HG02870 (cell line): ENCODE results near the gene TEX48.

ENCODE experiments used
- ATAC-seq: cut with Tn5 transposase; IDR thresholded peaks from one replicate; pipeline ENCODE4 v1.9.1; 2021; ENCODE audit warnings: mild to moderate bottlenecking, moderate library complexity; ENCODE audit not compliant: unreplicated experiment

TEX48 gene

GRCh38 chr9:114681594-114682332 lies at the start of gene TEX48:
TEX48 (minus strand) TSS chr9:114682192; CDS start chr9:114671723, 10,469 bp downstream.
- peak; percentile 81 for ATAC-seq

GRCh38 chr9:114731701-114732100 lies 49.7 kb upstream of the TEX48 start:
- no peak for ATAC-seq

GRCh38 chr9:114729706-114730105 lies 47.7 kb upstream of the TEX48 start:
- ATAC-seq, result no peak

- no peak for ATAC-seq
These were observed 43.9 kb upstream of the TEX48 start for GRCh38 chr9:114725930-114726329.

GRCh38 chr9:114724744-114725143 lies 42.8 kb upstream of the TEX48 start:
- ATAC-seq, result no peak

- no peak for ATAC-seq
These were observed 41.9 kb upstream of the TEX48 start for GRCh38 chr9:114723931-114724330.

GRCh38 chr9:114722937-114723620 lies 41.1 kb upstream of the TEX48 start:
- no peak for ATAC-seq

GRCh38 chr9:114722081-114722621 lies 40.2 kb upstream of the TEX48 start:
- no peak for ATAC-seq

GRCh38 chr9:114721491-114722079 lies 39.6 kb upstream of the TEX48 start:
- ATAC-seq, result no peak

- ATAC-seq, result no peak
These were observed 38.2 kb upstream of the TEX48 start for GRCh38 chr9:114720086-114720676.

- no peak for ATAC-seq
These were observed 37.3 kb upstream of the TEX48 start for GRCh38 chr9:114719290-114719689.

- peak; percentile 90 for ATAC-seq
These were observed 36.8 kb upstream of the TEX48 start for GRCh38 chr9:114718801-114719221.

- ATAC-seq, result no peak
These were observed 36.0 kb upstream of the TEX48 start for GRCh38 chr9:114717908-114718486.

- ATAC-seq, result no peak
These were observed 27.6 kb upstream of the TEX48 start for GRCh38 chr9:114709636-114710035.

GRCh38 chr9:114706711-114707110 lies 24.7 kb upstream of the TEX48 start:
- ATAC-seq, result no peak

GRCh38 chr9:114701988-114702387 lies 20.0 kb upstream of the TEX48 start:
- no peak for ATAC-seq

GRCh38 chr9:114697951-114698351 lies 16.0 kb upstream of the TEX48 start:
- ATAC-seq, result peak; percentile 47

- peak; percentile 59 for ATAC-seq
These were observed 15.0 kb upstream of the TEX48 start for GRCh38 chr9:114696814-114697544.

- ATAC-seq, result no peak
These were observed 14.0 kb upstream of the TEX48 start for GRCh38 chr9:114695948-114696347.

- peak; percentile 38 for ATAC-seq
These were observed 12.8 kb upstream of the TEX48 start for GRCh38 chr9:114694719-114695269.
